Left forelimb (tissue), 1 donor: ENCODE data around the gene TPR.

ENCODE experiments used
- DNase-seq: peaks from one replicate; pipeline ENCODE4 v3.0.0-alpha.2; 2018; ENCODE audit warnings: low spot score

Gene TPR

DNA sequence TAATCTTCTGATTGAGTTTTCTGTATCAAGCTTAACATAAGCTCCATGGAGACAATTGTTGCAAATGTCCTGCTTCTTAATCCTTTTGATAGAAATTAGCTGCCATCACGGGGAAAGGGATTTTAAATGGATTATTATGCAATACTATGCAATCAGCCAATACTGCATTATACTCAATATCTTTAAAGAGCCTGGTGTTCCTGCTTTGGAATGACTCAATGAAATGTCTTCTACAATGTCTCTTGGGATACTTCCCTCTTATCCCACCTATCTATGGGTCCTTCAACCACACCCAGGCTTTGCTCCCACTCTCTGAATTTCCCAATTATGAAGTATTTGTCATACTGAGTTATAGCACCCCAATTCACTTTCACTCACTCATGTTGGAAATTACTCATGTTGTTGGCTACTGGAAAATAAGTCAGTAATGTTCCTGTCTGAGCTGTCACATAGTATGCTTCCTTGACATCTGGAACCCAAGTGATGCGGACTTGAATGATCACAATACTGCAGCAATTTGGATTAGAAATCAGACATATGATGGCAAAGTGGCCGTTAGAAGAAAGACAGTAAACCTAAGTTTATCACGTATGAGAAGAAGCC, 85.0 kb downstream of the TPR start:
- no peak for DNase-seq

DNA sequence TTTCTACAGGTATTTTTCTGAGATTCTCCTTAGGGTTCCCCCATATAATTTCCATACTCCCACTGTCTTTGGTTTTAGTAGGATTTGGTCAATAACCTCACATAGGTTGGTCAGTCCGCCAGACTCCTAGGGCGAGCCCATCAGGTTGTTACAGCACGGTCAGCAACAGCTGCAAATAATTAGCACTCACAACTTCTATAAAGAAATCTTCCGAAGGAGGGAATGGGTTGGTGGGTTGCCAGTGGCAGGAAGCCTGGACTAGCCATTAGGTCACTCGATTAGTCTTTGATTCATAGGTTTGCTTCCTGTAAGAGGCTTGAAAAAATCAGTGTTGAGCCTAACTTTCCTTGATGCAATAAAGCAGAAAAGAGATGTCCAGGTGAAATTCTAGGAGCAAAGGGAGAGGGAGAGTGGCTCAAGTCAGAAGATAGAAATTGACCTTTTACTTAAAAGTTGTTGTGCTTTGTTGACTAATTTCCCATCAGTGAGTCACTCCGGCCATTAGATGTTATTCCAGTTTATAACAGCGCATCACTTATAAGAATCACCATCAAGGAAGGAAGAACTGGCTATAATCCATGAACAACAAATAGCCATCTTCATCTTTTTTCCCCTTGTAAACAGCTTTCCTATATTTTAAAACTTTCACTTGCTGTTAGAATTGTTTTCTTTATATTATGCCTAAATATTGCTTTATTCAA, 88.3 kb downstream of the TPR start:
- no peak for DNase-seq

DNA sequence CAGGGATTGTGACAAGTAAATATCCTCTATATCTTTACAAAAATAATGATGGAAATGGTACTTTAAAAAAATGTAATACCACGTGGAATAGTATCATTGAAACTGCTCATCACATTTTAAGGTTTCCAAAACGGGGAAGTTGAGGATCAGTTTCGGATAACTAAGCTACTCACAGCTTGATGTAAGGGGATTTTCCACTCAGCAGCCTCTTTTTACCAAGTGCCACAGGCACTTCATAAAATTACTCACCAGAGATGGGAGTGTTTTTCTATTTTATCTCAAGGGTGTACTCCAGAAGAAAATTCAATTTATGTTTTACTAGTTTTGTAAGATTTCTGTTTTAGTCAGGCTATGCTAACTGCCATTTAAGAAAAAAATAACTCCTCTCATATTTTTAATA, 91.7 kb downstream of the TPR start:
- no peak for DNase-seq

DNA sequence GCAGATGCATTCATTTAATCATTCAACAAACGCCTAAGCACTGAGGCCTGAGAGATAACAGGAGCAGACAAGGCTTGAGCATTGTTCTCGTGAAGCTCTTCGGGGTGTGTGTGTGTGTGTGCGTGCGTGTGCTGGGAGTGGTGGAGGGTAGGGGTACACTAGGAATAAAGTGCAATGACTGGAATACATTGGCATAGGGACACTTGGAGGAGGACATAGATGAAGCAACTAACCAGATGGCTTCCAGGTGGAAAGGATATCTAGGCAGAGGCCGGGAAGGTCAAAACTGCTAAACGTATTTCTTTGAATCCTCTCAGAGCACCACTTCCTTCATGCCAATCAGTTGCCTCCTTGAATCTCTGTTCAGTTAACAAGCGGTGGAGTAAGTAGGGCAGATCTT, 92.6 kb downstream of the TPR start:
- no peak for DNase-seq

DNA sequence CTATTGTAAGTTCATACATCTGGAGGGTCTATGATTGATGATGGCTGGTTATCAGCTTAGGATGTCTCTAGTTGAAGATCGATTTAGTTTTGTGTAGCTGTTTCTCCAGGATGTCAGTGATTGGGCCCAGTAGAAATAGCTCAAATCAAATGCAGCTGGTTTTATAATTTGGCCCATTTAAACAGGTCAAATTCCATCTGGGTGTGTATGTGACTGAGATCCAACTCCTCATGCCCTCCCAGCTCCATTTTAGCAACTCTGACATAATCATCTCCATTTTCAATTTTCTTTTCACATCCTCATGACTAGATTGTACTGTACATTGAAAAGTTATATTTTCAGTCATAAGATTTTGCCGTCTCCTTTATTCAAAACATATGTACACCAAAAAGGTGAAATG, 99.2 kb downstream of the TPR start:
- no peak for DNase-seq

DNA sequence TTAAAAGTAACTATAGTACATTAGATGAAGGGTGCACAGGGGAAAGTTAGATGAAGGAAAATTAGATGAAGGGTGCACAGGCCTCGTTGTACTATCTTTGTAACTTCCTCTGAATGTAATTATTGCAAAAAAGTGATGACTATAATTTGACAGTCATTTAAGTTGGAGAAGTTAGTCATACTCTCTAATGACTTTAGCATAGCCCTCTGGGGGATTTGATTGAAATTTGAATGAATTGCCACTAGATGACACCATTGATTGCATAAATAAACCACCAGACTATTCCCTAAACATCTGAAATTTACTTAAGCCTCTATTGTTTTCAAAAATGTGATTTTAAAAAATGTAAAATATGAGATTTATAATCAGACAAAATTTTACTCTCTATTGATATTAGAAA, 102.6 kb downstream of the TPR start:
- no peak for DNase-seq

DNA sequence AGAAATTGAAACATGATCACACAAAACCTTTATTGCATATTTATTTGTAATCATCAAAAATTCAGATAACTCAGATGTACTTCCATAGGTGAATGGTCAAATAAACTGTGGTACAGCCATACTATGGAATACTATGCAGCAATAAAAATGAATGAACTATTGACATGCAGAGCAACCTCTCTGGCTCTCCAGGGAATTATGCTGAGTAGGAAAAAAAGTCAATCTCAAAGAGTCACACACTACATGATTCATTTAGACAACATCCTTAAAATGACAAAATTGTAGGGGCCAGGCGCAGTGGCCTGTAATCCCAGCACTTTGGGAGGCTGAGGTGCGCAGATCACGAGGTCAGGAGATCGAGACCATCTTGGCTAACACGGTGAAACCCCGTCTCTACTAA, 104.0 kb downstream of the TPR start:
- no peak for DNase-seq
